CD4-positive, alpha-beta T cell treated with Interleukin-1 beta for 1 hour (primary cell): ENCODE measurements around the gene ONECUT3.

Experiments
- DNase-seq, 2 donors: peaks; one replicate each; pipeline ENCODE4 v3.0.0-alpha.2; 2020 to 2022

The ONECUT3 gene

DNA sequence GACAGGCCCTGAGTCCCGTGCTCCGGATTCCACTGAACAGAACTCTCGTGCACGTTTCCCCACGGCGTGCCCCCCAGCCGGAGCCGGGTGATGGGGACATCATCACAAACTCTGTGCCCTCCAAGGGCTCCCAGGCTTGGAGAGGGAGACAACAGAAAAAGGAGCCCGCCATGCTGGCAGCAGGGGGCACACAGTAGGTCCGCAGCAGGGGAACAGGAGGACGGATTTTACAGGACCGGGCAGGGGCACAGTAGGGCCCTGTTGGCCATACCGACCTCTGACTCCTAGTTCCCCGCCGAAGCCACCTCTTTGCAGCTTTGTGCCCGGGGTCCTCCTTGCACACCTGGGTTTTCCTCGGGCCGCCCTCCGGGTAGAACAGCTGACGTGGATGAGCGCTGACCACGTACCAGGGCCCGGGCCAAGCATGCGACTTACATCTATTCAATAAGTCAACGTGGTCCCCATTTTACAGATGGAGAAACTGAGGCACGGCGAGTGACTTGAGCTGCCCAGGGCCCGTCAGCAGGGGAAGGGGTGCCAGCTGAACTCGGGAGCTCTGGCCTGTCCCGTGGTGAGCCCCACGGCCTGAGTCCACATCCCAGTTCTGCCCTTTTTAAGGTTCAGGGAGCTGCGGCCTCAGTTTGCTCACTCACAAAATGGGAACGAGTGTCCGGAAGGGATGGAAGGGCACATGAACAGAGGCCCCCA, 10.2 kb upstream of the ONECUT3 start:
- DNase-seq, result no peak

DNA sequence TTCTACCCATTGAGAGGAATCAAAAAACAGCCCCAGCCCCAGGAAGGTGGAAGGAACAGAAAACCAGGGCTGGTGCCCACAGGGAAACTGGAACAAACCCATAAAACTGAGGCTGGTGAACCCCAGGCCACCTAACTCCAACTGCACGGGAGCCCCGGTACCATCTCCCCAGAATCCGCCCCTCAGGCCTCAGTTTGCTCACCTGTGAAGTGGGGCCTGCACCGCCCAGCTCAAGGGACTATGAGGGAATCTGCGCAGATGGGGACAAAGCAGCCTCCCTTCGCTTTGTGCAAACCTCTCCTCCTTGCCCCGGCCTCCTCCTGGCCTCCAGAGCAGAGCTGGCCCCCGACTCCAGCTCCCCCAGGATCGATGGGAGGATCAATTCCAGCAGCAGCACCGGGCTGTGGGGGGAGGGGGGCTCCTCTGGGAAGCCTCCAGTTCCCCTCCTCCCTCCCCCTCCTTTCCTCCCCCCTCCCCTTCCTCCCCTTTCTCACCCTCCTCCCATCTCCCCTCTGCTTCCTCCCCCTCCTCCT, 9.1 kb upstream of the ONECUT3 start:
- DNase-seq, result no peak

DNA sequence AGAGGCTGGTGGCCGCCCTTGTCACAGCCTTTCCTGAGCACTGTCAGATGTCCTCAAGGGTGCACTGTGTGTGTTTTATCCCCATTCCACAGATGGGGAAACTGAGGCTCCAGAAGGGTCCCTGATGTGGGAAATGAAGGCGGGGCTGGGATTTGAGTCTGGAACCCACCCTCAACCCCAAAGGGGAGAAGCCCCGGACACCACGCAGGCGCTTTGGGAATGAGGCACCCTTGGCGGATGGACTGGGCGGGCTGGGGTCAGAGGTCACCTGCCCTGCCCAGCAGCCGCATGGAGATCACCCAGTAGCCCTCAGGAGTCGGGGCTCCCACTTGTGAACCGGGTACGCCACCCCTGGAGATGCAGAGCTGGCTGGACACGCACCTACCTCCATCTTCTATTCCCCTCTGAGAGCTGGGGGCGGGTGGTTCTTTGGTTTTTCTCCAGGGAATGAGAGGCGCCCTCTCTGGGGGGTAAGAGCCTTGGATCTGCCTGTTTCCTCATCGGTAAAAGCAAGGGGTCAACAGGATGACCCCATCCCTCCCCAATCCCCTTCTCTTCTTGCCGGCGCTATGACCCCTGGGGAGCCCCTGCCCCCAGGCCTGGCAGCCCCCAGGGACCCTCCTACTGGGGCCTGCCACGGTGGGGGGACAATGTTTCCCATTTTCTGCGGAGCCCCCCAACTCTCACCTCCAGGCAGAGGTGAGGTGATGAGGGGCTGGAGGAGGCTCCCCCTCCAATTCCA, 8.3 kb upstream of the ONECUT3 start:
- DNase-seq, result no peak

DNA sequence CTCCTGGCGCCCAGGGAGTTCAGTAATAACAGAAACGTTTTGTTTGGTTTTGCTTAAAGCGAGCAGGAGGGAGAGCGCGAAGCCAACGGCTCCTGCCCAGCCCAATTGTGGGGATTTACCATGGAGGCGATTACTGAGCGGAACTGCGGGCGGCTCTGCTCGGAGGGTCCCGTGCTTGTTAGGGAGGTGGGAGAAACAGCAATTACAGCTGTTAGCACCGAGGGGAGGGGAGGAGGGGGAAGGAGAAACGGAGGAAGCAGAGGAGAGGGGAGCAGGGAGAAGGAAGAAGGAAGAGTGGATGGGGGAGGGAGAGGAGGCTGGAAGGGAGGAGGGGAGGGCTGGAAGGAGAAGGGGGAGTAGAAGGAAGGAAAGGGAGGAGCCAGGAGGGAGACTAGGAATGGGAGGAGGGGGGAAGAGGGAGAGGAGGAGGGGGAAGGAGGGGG, 7.7 kb upstream of the ONECUT3 start:
- no peak for DNase-seq

DNA sequence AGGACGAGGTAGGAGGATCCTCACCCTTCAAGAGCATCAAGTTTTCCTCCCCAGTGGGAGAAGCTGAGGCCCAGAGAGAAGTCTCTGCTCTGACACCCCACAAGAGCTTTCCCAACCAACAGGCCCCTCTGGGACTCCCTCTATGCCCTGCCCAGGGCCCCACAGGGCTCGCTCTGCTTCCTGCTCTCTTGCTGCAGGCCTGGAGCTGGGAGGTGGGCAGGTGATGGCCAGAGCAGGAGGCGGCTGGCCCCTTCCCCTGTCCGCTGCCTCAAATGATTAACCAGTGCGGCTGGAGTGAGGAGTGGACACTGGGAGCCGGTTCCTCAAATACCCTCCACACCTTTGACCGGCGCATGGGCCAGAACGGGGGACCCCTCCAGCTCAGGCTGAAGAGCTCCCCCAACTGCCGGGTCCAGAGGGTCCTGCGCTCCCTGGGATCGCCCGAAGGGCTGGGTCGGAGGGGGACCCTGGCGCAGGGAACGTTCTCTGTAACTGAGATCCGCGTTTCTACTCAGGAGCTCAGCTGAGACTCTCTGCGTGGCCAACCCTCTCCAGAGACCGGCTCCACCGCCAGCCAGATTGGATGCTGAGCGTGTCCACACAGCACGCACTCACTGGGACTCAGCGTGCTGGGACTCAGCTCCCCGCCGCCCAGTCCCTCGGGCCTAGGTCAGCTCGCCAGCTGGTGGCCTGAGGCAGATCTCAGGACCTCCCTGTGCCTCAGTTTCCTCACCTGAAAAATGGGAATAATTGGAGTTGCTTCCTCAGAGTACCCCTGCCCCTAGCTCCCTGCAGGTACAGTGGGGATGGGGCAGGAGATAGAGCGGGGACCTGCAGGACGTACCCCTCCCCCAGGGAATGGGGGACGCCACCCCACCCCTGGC, 6.7 kb upstream of the ONECUT3 start:
- DNase-seq, result no peak

DNA sequence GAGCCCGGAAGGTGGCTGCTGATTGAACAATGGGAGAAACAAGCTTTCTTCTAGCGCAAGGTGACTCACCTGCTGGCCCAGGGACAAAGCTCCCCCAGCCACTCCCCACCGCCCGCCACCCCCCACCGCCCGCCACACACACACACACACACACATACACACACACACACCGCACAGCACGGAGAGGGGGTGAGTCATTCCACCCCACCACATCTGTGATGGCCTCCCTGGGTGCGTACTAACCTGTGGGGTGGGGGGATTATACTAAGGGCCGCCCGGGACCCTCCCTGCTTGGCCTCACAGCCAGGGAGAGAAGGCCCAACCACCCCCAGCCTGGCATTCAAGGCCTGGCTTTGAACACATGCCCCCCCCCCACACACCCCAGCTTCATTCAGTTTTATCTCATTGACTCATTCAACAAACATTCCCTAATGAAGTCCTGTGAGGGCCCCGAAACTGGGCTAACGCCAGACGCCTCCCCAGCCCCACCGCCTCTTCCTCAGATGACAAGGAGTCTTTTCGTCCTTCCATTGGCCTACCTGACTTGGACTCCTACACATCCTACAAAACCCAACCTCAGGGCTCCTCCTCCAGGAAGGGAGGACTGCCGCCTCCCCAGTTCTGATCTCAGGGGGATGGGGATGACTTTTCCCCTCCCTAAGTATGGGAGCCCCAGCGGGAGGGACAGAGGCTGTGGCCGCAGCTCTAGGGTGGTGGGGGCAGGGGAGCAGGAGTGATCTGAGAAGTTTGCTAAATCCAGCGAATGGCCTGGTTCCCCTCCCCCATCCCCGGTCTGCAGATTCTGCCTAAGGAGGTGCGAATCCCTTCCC, 5.8 kb upstream of the ONECUT3 start:
- peak; percentile 6 to 29 for DNase-seq

DNA sequence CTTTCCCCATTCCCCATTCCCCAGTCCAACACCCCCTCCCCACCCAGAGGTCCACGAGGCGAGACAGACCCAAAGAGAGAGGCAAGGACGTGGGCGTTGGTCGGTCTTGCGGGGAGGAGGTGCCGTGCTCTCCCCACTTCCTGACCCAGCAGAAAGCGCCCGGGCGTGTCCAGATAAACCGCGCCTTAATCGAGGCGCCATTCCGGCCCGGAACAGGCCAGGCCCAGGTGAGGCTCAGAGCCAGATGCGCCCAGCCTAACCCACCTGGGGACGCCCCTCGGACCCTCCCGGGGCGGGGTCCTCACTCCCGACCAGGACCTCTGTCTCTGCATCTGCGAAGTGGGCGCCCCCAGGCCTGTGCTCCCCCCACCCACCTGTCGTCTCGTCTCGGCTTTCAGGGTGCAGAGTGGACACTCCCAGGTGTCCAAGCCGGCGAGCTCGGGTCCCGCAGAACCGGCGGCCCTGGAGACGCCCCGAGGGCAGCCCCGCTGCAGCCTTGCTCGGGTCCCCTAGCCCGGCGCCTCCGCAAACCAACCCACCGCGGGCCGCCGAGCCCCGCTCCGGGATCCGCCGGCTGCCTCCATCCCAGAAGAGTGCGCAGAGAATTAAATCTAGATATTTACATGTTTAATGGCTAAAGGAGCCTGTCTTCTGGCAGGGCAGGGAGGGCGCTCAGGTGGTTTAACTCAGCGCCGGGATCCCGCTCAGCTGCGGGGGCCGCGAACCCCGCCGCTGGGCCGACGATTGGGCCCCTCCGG, 5.0 kb upstream of the ONECUT3 start:
- peak in 1 of 2 donors; percentile 16 for DNase-seq

DNA sequence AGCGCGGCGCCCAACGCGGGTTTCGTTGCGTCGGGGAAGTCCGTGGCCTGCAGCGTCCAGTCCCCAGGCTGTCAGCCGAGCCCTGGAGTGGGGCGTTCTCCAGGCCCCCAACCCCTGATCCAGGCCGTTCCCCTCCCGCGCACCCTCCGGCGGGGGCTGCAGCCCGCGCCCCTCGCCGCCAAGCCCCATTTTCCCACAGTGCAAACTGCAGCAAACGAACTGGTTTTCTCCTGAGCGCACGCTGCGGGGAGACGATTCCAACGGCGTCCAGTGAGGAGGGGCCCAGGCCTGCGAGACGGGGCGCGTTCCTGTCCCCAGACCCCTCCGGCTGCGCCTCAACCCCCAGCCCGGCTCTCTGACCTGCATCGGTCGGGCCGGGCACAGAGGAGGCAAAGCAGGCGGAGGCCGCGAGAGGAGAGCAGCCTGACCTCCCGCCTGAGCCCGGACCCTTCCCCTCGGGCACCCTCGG, 4.4 kb upstream of the ONECUT3 start:
- no peak for DNase-seq

DNA sequence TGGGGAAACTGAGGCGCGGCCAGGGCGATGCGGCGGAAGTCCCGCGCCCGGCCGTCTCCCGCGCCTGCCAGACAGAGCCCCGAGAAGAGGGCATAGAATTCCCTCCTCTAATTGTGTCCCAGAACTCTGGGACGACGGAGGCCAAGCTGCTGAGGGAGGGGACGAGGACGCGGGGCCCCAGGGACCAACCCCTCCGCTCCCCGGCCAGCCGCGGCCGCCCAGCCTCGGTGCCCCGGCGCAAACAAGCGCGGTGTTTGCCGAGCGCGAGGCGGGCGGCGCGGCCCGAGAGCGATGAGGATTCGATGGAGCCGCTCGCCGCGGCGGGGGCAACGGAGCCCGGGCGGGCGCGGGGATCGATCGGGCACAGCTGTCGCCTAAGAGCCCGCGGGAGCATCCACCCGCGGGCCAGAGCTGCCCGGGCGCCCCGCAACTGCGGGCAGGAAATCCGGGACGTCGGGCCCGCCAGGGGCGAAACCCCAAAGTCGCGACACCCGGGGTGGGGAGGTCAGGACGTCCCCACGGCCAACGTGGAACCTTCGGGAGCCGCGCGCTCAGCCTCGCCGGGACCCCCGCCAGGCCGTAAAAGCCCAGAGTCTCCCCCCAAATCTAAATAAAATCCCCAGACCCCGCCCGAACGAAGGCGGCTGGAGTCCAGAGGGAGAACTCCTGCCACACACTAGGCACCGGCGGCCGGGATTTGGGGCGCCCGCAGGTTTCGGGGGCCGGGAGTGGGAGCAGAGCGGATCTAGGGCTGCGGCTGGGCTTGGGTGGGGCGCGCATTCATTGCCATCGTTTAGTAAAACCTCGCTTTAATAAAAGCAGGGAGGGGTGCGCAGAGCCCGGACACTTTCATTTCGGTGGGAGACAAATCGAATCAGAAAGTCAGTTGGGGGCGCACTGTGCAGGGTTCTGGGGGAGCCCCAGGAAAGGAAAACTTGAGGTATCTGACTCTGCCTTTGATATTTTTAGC, 3.6 kb upstream of the ONECUT3 start:
- no peak for DNase-seq

DNA sequence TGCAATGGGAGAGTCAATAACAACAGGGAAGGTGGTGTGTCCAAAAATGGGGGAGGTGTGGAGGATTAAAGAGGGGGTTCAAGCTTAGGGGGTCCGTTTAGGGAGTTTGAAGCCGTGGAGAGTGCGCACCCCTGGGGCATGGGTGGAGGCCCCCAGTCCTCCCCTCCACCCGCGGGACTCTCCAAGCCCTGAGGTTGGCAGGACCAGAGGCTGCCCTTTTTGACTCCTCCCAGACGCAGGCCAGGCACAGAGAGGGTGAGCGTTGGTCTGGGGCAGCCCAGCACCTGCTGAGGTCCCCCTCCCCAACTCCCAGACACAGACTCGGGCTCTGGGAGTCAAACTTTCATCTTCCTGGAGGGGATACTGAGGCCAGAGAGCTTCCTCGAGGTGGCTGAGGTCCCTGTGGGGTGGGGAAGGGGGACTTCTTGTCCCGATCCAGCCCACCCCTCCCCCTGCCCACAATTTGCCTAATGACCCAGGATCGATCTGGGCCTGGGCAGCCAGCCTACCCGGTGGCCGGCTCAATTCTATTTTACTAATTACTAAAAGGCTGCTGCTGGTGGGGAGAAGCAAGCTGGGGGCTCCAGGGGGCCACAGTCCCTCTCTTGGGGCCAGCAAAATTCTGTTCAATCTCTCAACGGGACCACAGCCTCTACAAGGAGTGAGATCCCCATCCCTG, 2.8 kb upstream of the ONECUT3 start:
- DNase-seq, result no peak

DNA sequence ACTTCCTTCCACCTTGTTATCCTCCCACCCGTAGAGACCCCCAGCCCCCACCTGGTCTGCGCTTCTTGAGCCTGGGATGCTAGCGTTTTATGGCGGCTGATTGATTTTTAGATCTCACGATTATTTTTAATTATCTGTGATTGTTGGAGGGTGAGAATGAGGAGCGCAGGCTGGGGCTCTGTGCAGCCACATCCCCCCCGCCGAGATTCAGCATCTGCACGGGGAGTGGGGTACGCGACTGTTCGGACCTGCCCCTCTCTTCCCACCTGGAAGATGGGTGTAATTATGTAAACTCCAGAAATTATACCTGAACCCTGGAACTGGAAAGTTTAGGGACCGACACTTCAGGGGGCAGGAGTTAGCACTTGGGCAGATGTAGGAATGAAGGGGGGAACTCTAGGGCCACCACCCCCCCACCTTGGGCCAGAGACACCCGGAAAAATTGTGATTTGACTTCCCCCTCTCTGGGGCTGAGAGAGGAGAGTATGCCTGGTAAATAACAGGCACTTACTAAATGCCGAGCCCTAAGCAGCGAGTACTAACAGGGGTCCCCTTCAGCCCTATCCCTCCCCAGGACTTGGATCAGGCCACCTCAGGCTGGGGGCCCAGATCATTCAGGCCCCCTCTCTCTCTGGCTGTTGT, 1.8 kb upstream of the ONECUT3 start:
- no peak for DNase-seq

DNA sequence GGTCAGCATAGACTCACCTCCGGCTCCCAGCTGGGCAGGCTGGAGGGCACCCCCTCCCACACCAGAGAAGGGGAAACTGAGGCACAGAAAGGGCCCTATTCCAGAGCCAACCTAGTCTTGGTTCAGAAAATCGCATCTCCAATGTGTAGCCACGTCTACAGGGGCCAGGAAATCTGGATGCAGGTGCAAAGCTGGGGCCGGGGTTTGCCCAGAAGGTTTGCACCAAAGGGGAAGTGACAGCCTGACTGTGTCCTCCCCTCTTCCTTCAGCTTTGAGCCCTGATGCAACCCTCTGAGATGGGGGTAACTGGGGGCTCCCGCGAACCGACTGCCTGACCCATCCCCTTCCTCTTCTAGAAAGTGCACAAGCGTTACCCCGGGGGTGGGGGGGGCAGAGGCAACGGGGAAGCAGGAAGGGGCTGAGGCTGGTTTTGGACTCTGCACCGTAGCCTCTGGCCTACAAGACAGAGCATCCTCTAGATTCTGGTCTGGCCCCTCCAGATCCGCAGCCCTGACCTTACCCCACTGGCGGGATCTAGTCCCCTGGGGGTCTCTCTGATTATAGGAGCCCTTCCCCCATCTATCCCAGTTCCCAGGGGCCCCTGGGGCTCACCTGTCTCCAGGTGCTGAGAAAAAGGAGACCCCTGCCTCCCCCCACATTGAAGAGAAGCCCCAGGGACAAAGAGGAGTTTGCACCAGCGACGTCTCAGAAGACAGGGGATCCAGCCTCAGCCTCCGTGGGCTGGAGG, 1.1 kb upstream of the ONECUT3 start:
- DNase-seq, result no peak

DNA sequence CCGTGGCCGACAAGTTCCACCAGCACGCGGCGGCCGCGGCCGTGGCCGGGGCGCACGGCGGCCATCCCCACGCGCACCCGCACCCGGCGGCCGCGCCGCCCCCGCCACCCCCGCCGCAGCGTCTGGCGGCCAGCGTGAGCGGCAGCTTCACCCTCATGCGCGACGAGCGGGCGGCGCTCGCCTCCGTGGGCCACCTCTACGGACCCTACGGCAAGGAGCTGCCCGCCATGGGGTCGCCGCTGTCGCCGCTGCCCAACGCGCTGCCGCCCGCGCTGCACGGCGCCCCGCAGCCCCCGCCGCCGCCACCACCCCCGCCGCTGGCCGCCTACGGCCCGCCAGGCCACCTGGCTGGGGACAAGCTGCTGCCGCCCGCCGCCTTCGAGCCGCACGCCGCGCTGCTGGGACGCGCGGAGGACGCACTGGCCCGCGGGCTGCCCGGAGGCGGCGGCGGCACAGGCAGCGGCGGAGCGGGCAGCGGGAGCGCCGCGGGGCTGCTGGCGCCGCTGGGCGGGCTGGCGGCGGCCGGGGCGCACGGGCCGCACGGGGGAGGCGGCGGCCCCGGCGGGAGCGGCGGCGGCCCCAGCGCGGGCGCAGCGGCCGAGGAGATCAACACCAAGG, 821 bp downstream of the ONECUT3 start:
- no peak for DNase-seq

DNA sequence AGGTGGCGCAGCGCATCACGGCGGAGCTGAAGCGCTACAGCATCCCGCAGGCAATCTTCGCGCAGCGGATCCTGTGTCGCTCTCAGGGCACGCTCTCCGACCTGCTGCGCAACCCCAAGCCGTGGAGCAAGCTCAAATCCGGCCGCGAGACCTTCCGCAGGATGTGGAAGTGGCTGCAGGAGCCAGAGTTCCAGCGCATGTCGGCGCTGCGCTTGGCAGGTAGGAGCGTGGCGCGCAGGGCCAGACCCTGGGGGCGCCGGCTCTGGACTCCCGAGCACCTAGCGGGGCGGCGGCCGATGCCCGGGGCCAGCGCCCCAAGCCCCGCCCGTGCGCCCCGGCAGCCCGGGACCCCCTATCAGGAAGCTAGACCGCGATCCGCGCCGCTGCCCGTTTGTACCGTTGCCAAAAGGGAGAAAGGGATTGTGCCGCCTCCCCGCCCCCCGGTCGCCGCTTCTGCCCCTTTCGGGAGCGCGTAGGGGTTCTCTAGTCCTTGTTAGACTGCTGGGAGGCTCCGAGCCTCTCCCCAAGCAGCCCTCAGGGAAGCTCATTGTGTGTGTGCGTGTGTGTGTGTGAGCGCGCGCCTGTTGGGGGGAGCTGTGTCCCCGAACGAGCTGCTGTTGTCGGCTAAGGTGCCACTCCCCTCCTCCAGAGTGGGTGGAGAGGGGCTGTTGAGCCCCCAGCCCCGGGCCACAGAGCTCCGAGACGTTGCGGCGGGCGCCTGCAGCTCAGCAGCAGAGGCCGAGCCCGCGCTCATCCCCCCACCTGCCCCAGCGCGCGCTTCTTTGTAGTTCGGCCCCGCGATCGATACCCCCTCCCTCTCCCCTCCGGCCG, 1.5 kb downstream of the ONECUT3 start:
- no peak for DNase-seq

DNA sequence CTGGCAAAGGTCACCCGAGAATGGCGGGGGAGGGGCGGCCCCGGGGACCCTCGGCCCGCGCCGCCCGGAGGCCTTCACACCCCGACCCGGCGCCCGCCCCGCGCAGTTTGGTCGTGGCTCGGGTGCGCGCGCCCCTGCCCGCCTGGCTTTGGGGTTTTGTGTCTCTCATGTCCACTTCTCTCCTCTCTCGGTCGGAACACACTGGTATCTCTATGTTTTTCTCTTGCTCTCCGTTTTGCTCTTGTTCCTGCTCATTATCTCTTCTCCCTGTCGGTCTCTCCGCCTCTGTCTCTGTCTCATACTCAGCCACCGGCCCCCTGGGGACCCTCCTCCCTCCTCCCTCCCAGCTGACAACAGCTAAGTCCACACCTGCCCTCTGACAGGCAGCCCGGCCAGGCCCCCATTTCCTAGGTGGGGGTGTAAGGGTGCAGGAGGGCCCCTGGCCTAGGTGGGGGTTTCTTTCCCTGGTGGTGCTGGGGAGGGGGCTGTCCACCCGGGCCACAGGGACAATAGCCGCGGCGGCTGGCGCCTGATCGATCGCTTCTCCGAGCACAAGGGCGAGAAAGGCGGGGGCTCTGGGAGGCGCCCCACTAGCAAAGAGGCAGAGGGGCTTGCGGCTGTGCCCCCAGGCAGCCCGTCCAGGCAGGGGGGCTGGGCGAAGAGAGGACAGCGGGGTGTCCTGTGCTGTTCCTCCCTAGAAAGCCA, 2.3 kb downstream of the ONECUT3 start:
- no peak for DNase-seq

DNA sequence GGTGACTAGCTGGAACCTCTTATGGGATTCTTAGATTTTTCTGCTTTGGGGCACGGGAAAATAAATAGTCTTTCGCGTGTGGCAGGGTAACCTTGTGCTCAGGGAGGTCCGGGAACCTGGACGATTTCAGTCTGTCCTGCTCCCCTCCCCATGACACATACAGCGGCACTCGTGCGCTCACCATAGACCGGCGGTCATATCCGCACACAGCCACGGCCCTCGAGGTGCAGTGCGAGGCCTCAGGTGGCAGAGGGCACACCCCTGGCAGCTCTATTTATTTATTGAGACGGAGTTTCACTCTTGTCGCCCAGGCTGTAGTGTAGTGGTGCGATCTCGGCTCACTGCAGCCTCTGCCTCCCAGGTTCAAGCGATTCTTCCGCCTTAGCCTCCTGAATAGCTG, 3.0 kb downstream of the ONECUT3 start:
- DNase-seq, result no peak
